Activated naive CD8-positive, alpha-beta T cell treated with anti-CD3 and anti-CD28 coated beads, Interleukin-2, amount 50 U/mL, for 24 hours (primary cell): Measurements from ENCODE around the gene FBN2.

ENCODE experiments used
- ATAC-seq: fragments of 150-1000 bp; cut with Tn5 transposase; one replicate; pipeline ENCODE4 v1.10.0; 2021
- DNase-seq: peaks from one replicate; pipeline ENCODE4 v3.0.0; 2021
- H3K27ac Mint-ChIP-seq: one replicate; pipeline ENCODE4 v1.8.0; 2021; ENCODE audit warnings: mild to moderate bottlenecking, mixed read lengths
- H3K27me3 Mint-ChIP-seq: one replicate; pipeline ENCODE4 v1.8.0; 2021; ENCODE audit warnings: mixed read lengths
- H3K36me3 Mint-ChIP-seq: one replicate; pipeline ENCODE4 v1.8.0; 2021; ENCODE audit warnings: low read depth, mixed read lengths
- H3K4me1 Mint-ChIP-seq: one replicate; pipeline ENCODE4 v1.8.0; 2021; ENCODE audit warnings: mixed read lengths
- H3K4me3 Mint-ChIP-seq: one replicate; pipeline ENCODE4 v1.8.0; 2021; ENCODE audit warnings: mild to moderate bottlenecking, moderate library complexity, mixed read lengths
- H3K9me3 Mint-ChIP-seq: one replicate; pipeline ENCODE4 v1.8.0; 2021; ENCODE audit warnings: mixed read lengths

The FBN2 gene

DNA sequence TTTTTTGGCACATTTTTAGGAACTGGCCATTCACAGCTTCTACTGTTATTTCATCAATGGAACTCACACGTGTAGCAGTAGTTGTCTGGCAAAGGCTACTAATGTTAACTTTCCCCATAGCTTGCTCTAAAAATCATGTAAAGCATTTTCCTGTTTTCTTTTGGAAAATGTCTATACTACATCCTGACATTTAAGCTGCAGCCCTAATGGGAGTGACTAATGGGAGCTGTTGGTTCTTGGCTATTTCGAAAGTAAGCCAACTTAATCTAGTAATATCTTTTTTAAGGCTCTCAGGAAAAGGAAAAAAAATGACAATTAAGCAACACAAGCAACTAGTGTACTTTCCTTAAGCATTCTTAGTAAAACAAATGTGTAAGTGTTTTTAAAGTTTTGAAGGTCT lies 285.3 kb downstream of the FBN2 start:
- DNase-seq (no peak), ATAC-seq (no peak)
- Mint-ChIP-seq H3K4me3 (no peak overlapping the region), H3K27me3 (peaks cover 4% of the 10 kb centered on the region), H3K36me3 (no peaks in the 10 kb centered on the region), H3K4me1 (no peaks in the 10 kb centered on the region), H3K9me3 (no peaks in the 10 kb centered on the region), H3K27ac (no peak overlapping the region)

- H3K4me1 Mint-ChIP-seq, result no peaks in the 10 kb centered on the region
- H3K27ac Mint-ChIP-seq, result no peak overlapping the region
- no peak overlapping the region for H3K4me3 Mint-ChIP-seq
- ATAC-seq (no peak), DNase-seq (no peak)
- H3K36me3 Mint-ChIP-seq, result no peaks in the 10 kb centered on the region
- no peaks in the 10 kb centered on the region for H3K9me3 Mint-ChIP-seq
- peaks cover 4% of the 10 kb centered on the region for H3K27me3 Mint-ChIP-seq
Observed at GRCh38 chr5:128252196-128252595, 285.8 kb downstream of the FBN2 start.

DNA sequence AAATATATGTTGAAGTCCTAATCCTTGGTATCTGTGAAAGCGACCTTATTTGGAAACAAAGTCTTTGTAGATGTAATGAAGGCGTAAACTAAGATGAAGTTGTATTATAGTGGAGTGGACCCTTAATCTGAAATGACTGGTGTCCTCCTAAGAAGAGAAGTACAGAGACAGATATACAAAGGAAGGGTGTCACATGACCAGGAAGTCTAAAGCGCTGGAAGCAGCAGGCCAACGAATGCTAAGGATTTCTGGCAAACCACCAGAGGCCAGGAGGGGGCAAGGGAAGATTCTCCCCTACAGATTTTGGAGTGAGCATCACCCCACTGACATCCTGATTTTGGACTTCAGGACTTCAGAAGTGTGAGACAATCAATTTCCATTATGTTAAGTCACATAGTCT lies 292.1 kb downstream of the FBN2 start:
- H3K4me3 Mint-ChIP-seq, result no peak overlapping the region
- H3K36me3 Mint-ChIP-seq, result no peaks in the 10 kb centered on the region
- DNase-seq (no peak), ATAC-seq (no peak)
- no peak overlapping the region for H3K27ac Mint-ChIP-seq
- H3K9me3 Mint-ChIP-seq, result no peaks in the 10 kb centered on the region
- H3K4me1 Mint-ChIP-seq, result no peaks in the 10 kb centered on the region
- H3K27me3 Mint-ChIP-seq, result peaks cover 4% of the 10 kb centered on the region

DNA sequence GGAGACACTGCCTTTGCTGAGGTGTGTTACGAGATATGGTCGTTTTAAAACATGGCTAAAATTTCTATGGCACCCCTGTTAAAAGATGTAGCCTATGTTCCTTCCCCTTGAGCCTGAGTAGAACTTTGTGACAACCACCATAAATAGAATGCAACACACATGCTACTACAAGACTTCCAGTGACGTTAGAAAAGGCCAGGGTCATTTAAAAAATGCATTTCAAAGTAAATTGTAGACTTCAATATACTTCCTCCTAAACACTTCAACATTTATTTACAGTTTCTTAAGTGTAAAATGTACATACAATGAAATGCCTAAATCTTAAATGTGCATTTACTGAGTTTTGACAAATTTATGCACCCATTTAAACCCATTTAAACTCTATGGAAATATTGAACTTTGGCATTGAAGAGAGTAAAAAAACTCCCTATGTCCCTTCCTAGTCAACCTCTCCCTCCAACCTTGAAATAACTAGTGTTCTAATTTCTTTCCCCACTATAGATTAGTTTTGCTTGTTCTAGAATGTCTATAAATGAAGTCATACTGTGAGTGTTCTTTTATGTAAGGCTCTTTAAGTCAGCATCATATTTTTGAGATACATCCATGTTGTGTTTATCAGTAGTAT lies 294.0 kb downstream of the FBN2 start:
- Mint-ChIP-seq H3K4me3 (no peak overlapping the region), H3K9me3 (no peaks in the 10 kb centered on the region), H3K4me1 (no peaks in the 10 kb centered on the region), H3K27ac (no peak overlapping the region), H3K36me3 (no peaks in the 10 kb centered on the region), H3K27me3 (peaks cover 7% of the 10 kb centered on the region)
- ATAC-seq, result no peak
- DNase-seq, result no peak

DNA sequence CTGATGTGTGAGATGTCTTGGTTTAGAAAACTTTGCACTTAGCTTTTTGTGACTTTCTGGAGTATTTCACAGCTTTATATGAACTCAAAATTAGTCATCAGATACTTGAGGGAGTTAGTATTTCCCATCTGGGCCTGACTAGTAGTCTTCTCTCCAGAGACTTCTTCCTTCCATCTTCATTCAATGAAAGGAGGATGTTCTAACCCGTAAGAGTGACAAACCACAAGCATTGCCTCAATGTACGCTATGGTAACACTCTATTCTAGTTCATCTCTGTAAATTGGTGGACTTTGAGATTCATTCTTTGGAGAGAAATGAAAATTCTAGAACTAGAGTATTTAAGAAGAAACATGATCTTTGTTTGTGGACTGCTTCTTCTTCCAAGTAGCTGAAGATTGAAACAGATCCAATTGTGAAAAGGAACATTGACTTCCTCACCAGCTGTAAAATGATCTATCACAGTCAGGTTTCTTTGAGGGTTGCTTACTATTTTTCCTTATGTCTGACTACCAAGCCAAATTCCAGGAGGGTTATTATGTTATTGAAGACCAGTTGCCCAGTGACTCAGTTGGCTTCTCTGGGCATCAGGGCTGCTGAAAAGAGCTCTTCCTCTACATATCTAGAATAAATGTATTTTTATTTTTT lies 296.9 kb downstream of the FBN2 start:
- Mint-ChIP-seq H3K4me1 (no peaks in the 10 kb centered on the region), H3K4me3 (no peak overlapping the region), H3K36me3 (no peaks in the 10 kb centered on the region), H3K27me3 (peaks cover 12% of the 10 kb centered on the region), H3K27ac (no peak overlapping the region), H3K9me3 (no peaks in the 10 kb centered on the region)
- DNase-seq (no peak), ATAC-seq (no peak)

GRCh38 chr5:128237546-128237945 lies 300.5 kb downstream of the FBN2 start:
- DNase-seq (no peak), ATAC-seq (no peak)
- Mint-ChIP-seq H3K4me3 (no peak overlapping the region), H3K27ac (no peak overlapping the region), H3K36me3 (no peaks in the 10 kb centered on the region), H3K9me3 (no peaks in the 10 kb centered on the region), H3K4me1 (no peaks in the 10 kb centered on the region), H3K27me3 (peaks cover 10% of the 10 kb centered on the region)

DNA sequence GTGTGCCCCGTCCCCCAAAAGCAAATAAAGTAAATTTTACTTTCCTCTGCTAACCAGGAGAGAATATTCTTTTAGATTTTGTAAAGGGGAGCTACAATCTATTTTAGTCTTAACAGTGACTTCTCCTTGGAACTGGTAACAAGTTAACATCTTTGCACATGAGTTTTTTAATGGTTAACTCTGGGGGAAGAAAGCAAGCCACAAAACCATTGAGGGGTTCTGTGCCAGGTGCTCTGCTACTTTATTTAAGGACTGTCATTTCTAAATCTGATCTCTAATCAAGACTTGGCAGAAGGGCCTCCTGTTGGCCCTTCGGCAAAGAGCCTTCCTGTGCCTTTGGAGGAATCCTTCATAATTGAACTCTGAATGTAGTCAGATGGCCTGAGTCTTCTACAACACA lies 301.0 kb downstream of the FBN2 start:
- H3K9me3 Mint-ChIP-seq, result no peaks in the 10 kb centered on the region
- DNase-seq, result no peak
- no peaks in the 10 kb centered on the region for H3K4me1 Mint-ChIP-seq
- H3K27ac Mint-ChIP-seq, result no peak overlapping the region
- no peaks in the 10 kb centered on the region for H3K36me3 Mint-ChIP-seq
- ATAC-seq, result no peak
- H3K4me3 Mint-ChIP-seq, result no peak overlapping the region
- peaks cover 10% of the 10 kb centered on the region for H3K27me3 Mint-ChIP-seq

GRCh38 chr5:128236334-128236733 lies 301.7 kb downstream of the FBN2 start:
- Mint-ChIP-seq H3K9me3 (no peaks in the 10 kb centered on the region), H3K27me3 (peaks cover 8% of the 10 kb centered on the region), H3K4me1 (no peaks in the 10 kb centered on the region)

GRCh38 chr5:128234928-128235641 lies 303.0 kb downstream of the FBN2 start:
- Mint-ChIP-seq H3K9me3 (no peaks in the 10 kb centered on the region), H3K27me3 (peaks cover 8% of the 10 kb centered on the region), H3K27ac (no peak overlapping the region), H3K36me3 (no peaks in the 10 kb centered on the region), H3K4me1 (no peaks in the 10 kb centered on the region), H3K4me3 (no peak overlapping the region)
- ATAC-seq (no peak), DNase-seq (no peak)

More at GRCh38 chr5:128236334-128236733, 301.7 kb downstream of the FBN2 start:
- Mint-ChIP-seq H3K4me3 (no peak overlapping the region), H3K27ac (no peak overlapping the region), H3K36me3 (no peaks in the 10 kb centered on the region)
- ATAC-seq (no peak), DNase-seq (no peak)

- H3K27ac Mint-ChIP-seq, result no peak overlapping the region
- no peaks in the 10 kb centered on the region for H3K27me3 Mint-ChIP-seq
- H3K4me3 Mint-ChIP-seq, result no peak overlapping the region
- no peaks in the 10 kb centered on the region for H3K9me3 Mint-ChIP-seq
- no peaks in the 10 kb centered on the region for H3K4me1 Mint-ChIP-seq
- DNase-seq, result no peak
- ATAC-seq, result no peak
- no peaks in the 10 kb centered on the region for H3K36me3 Mint-ChIP-seq
Observed at GRCh38 chr5:128228521-128228920, 309.5 kb downstream of the FBN2 start.

GRCh38 chr5:128228008-128228407 lies 310.0 kb downstream of the FBN2 start:
- no peak overlapping the region for H3K27ac Mint-ChIP-seq
- peak; percentile 79 for ATAC-seq
- H3K27me3 Mint-ChIP-seq, result no peaks in the 10 kb centered on the region
- no peaks in the 10 kb centered on the region for H3K4me1 Mint-ChIP-seq
- no peaks in the 10 kb centered on the region for H3K36me3 Mint-ChIP-seq
- no peak for DNase-seq
- no peaks in the 10 kb centered on the region for H3K9me3 Mint-ChIP-seq
- no peak overlapping the region for H3K4me3 Mint-ChIP-seq

DNA sequence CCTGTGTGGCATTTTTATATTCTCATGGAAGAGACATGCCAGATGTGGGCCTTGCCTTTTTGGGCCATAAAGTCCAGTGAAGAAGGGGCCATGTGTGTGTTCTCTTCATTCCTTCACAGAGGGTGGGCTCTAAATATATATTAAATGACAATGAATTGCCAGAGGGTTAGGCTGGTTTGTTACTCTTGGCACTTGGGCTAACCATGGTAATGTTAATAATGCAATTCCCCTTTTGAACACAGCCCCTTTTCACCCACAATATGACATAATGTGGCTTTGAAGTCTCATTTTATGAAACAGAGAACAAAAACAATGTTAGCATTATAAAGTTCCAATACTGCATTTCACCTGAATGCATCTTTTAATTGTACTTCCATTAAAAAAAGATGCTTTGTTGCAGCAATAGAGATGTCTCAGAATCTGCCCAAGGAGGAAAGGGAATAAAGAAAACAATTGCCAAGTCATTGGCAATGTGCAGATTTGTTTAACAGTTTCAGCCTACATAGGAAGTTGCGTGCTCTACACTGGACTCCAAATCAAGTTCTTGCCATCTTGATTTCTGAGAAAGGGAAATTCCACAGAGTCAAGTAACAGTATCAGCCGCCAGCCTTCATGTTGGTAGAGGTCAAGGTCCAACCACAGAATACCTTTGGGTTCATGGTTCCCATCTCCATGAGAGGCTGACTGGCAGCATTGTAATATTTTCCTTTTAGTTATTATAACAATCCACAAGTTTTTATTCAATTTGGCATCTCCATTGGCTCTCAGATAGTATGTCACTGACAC lies 312.6 kb downstream of the FBN2 start:
- H3K4me1 Mint-ChIP-seq, result no peaks in the 10 kb centered on the region
- H3K27ac Mint-ChIP-seq, result no peak overlapping the region
- no peaks in the 10 kb centered on the region for H3K36me3 Mint-ChIP-seq
- H3K27me3 Mint-ChIP-seq, result no peaks in the 10 kb centered on the region
- H3K9me3 Mint-ChIP-seq, result no peaks in the 10 kb centered on the region
- ATAC-seq (no peak), DNase-seq (no peak)
- H3K4me3 Mint-ChIP-seq, result no peak overlapping the region

DNA sequence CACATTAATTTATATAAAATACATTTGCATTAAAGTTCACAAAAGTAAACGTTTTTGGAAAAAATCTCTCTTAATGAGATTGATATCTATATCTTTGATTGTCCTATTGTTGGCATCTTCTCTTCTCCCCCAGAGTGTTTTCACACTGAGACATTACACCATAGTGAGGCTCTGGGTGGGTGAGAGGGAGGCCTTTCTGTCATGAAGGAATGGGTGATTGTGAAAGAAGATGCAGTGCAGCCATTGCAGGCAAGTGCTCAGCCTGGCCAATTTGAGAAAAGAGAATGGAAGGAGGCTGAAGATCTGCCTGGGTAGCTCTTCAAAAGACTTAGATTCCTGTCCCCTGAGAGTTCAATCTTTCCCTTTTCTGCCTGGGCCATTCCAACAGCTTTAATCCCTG lies 313.7 kb downstream of the FBN2 start:
- H3K27ac Mint-ChIP-seq, result no peak overlapping the region
- no peak for DNase-seq
- no peaks in the 10 kb centered on the region for H3K36me3 Mint-ChIP-seq
- H3K4me3 Mint-ChIP-seq, result no peak overlapping the region
- no peaks in the 10 kb centered on the region for H3K9me3 Mint-ChIP-seq
- H3K27me3 Mint-ChIP-seq, result no peaks in the 10 kb centered on the region
- ATAC-seq, result no peak
- no peaks in the 10 kb centered on the region for H3K4me1 Mint-ChIP-seq

GRCh38 chr5:128220841-128221240 lies 317.2 kb downstream of the FBN2 start:
- H3K36me3 Mint-ChIP-seq, result no peaks in the 10 kb centered on the region
- no peaks in the 10 kb centered on the region for H3K4me1 Mint-ChIP-seq
- DNase-seq, result no peak
- no peak overlapping the region for H3K4me3 Mint-ChIP-seq
- no peaks in the 10 kb centered on the region for H3K9me3 Mint-ChIP-seq
- H3K27me3 Mint-ChIP-seq, result no peaks in the 10 kb centered on the region
- H3K27ac Mint-ChIP-seq, result no peak overlapping the region
- no peak for ATAC-seq
